Stimulated activated CD4-positive, alpha-beta T cell treated with anti-CD3 and anti-CD28 coated beads, Interleukin-4, amount 100 ng/mL, for 24 hours (primary cell): ENCODE data around the gene CAND2.
A peak's percentile ranks its signal among the peaks of the same experiment; 100 is the strongest.
"Not testable (repeated sequence)": the region's sequence is repeated elsewhere in the genome, so short reads cannot be mapped to it uniquely, and the experiment has no call there.

Experiments used
- DNase-seq: peaks from one replicate; pipeline ENCODE4 v3.0.0-alpha.2; 2020

The CAND2 gene

GRCh38 chr3:12772462-12772861 is 24.0 kb upstream of the CAND2 start:
- no peak for DNase-seq

GRCh38 chr3:12773030-12773709 is 23.3 kb upstream of the CAND2 start:
- DNase-seq, result no peak

DNA sequence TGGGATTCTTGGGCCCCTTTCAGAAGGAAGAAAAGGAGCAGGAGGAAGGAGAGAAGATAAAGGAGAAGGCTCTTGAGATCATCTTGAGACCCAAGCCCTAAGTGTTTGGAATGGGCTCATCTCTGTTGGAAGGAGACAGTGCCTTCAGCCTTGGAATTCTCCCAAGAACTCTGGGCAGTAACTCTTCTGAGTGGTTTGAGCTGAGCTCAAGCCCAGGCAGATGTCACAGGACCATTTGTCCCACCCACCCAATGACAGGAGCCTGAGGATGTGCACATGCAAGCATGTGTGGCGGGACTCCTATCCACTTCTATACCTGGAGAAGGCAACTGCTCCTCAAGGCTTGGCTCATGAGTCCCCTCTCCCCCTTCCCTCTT is 22.8 kb upstream of the CAND2 start:
- DNase-seq, result no peak

- DNase-seq, result no peak
These were observed 21.9 kb upstream of the CAND2 start for GRCh38 chr3:12774619-12775018.

- no peak for DNase-seq
These were observed 21.3 kb upstream of the CAND2 start for GRCh38 chr3:12775226-12775625.

GRCh38 chr3:12775970-12776369 is 20.5 kb upstream of the CAND2 start:
- DNase-seq, result not testable (repeated sequence)

- no peak for DNase-seq
These were observed 19.3 kb upstream of the CAND2 start for GRCh38 chr3:12777171-12777570.

- no peak for DNase-seq
These were observed 15.7 kb upstream of the CAND2 start for GRCh38 chr3:12780751-12781150.

DNA sequence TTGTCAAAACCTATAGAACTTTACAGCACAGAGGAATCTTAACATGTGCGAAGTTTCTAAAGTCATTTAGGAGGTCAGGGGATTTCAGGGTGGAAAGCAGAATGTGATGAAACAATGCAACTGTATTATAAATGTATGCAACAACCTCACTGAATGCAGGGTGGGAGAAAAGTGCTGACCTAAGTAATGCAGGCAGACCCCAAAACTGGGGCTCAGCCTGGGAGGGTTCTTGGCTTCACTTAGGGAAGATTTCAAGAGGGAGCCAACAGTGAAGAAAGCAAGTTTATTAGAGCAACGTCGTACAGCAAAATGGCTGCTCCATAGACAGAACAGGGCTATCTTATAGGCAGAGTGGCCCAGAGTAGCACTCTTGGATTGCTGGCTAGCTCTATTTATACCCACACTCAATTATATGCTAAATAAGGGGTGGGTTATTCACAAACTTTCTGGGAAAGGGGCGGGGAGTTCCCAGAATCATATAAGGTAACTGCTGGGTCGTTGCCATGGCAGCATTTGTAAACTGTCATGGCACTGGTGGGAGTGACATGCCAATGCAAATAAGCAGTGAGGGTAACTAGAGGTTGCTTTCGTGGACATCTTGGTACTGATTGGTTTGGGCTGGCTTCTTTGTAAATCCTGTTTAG is 14.2 kb upstream of the CAND2 start:
- DNase-seq, result no peak

DNA sequence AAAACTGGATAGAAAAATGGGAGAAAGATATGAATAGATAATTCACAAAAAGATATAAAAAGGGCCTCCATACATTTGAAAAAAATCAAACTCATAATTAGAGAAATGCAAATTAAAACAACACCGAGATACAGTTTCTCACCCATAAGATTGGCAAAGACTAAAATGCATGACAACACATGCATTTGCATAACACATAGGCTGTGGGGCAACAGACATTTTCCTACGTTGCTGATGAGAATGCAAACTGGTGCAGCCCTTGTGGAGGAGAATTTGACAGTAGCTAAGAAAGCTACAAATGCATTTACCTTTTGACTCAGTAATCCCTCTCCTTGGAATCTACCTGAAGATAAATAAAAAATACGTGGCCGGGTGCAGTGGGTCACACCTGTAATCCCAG is 11.4 kb upstream of the CAND2 start:
- no peak for DNase-seq

DNA sequence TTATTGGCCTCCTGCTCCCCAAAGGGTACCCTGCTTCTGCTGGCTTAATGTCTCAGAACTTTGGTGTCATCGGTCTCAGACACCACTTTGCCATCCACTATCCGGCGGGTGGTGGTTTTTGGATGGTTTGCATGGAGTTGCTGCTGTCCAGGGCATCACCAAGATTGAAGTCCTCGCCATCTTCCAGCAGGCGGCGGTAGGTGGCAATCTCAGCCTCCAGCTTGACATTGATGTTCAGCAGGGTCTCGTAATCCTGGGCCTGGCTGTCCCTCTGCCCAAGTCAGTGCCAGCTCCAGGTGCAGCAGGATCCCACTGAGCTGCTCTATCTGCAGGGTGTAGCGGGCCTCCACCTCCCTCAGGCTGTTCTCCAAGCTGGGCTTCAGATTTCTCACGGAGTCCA is 9.1 kb upstream of the CAND2 start:
- peak; percentile 62 for DNase-seq

DNA sequence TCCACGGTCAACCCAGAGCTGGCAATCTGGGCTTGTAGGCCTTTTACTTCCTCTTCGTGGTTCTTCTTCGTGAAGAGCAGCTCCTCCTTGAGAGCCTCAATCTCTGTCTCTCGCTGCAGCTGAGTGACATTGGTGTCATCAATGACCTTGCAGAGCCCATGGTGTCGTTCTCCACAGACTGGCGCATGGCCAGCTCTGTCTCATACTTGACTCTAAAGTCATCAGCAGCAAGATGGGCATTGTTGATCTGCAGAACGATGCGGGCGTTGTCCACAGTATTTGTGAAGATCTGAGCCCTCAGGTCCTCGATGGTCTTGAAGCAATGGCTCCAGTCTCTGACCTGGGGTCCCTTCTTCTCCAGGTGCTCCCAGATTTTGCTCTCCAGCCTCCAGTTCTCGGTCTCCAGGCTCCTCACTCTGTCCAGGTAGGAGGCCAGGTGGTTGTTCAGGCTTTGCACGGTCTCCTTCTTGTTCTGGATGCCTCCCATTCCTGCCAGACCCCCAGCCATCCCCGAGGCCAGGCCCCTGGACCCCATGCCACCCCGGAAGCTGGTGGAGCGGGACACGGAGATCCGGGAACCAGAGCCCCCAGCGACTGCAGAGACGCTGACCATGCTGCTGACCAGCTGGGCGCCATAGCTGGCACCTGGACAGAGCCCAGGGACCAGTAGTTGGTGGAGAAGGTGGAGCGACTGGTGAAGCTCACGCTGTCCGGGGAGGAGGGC is 8.4 kb upstream of the CAND2 start:
- DNase-seq, result not testable (repeated sequence)

DNA sequence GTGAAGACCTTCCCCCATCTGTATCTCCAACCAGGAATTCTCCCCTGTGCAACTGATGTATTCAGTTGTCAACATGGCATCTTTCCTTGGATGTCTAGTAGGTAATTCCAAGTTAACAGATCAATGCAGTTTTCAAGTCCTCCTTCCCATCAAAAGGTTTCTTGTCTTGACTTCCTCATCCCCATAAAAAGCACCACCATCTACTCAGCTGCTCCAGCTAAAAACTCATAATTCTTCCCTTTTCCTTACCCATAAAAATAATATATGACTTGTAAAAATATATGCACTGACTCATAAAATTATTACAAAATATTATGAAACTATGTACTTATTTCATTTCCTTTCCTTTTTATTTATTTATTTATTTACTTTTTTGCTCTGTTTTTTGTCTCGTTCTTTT is 5.0 kb upstream of the CAND2 start:
- no peak for DNase-seq

DNA sequence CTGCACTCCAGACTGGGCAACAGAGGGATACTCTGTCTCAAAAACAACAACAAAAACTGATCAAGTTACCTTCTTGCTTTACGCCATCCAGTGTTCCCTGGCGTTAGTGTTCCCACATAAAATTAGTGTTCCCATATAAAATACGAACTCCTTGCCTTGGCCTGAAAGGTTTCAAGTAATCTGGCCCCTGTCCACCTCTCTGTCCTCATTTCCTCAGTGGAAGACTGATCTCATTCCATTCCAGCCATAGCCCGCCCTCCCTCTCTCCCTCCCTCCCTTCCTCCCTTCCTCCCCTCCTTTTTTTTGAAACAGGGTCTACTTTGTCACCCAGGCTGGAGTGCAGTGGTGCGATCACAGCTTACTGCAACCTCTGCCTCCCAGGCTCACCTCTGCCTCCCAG is 2.8 kb upstream of the CAND2 start:
- DNase-seq, result no peak

DNA sequence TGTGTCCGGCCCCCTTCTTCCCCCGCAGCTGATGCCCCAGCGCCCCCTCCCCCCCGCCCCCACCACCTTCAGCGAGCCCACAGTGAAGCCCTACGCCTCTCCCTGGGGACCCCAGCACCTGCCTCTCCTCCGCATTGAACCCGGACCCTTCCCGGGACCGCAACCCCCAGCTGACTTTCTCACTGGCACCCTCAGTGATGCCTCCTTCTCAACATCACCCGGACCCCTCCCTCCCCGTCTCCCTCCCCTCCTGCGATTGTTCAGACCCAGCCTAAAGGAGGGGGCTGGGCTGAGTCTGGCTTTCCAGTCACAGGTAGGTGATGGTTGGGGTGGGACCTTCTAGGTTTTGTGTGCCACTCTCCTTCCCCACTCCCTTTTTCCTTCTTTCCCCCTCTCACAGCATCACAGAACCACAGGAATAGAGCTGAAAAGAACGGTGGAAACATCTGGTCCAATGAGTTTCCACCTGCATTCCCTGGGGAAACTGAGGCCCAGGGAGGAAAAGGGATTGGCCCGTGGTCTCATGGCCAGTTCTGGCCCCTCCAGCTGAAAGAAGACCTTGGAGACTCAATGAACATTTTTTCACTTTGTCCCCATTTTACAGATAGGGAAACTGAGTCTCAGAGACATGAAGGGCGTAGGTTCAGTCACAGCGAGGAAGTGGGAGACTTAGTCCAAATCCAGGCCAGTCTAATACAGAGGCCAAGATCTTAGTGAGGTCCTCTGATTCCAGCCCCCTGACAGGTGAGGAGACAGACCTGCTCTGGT is 828 bp downstream of the CAND2 start:
- no peak for DNase-seq

- DNase-seq, result no peak
These were observed 1.5 kb downstream of the CAND2 start for GRCh38 chr3:12797892-12798558.

DNA sequence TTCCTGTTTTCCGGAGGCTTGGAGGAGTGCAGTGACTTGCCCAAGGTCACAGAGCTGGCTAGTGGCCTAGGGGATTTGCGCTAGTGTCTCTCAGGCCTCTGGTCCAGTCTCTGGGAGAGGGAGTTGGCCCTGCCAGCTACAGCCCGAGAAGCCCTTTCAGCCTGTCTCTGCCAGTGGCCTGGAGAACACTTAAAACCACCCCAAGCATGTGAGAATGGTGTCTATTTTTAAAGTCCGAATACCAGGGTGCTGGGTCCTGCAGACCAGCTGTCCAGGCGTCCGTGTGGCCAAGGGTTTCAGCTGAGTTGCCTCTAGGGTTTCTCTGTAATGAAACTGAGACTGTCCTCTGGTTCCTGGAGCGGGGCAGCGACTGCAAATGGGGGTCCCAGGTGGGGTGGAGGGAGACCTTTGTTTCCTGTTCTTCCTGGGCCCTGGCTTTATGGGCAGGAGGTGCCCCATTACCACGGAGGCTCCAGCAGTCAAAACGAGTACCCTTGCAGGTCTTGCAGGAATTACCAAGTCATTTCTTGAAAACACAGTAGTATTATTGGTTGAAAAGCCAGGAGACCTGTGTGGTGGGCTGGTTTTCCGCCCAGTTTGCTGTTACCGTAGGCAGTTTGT is 2.2 kb downstream of the CAND2 start:
- DNase-seq, result no peak

- DNase-seq, result no peak
These were observed 3.3 kb downstream of the CAND2 start for GRCh38 chr3:12799525-12800440.

DNA sequence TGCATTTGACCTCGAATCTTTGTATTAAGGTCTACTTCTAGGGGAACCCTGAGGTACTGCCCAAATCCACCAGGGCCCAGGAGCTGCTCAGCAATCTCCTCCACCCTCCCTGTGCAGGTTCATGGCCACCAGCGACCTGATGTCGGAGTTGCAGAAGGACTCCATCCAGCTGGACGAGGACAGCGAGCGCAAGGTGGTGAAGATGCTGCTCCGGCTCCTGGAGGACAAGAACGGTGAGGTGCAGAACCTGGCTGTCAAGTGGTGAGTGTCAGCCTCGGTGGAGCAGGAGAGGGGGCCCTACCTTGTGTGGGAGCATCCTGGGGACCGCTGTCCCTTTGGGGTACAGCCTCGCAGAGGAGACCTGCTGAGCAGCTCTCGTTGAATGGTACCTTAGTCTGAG is 6.9 kb downstream of the CAND2 start:
- no peak for DNase-seq

DNA sequence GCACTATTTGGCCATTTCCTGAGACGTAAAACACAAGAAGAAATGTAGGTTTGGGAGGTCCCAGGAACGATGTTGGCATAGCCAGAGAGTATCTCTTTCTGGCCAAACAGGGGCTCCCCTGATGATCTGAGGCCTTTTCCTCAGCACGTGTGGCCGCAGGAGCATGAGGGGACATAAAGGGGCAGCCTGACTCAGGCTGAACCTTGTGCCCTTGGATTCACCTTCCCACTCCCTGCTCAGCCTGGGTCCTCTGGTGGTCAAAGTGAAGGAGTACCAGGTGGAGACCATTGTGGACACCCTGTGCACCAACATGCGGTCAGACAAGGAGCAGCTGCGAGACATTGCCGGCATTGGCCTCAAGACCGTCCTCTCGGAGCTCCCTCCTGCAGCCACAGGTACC is 10.6 kb downstream of the CAND2 start:
- no peak for DNase-seq

DNA sequence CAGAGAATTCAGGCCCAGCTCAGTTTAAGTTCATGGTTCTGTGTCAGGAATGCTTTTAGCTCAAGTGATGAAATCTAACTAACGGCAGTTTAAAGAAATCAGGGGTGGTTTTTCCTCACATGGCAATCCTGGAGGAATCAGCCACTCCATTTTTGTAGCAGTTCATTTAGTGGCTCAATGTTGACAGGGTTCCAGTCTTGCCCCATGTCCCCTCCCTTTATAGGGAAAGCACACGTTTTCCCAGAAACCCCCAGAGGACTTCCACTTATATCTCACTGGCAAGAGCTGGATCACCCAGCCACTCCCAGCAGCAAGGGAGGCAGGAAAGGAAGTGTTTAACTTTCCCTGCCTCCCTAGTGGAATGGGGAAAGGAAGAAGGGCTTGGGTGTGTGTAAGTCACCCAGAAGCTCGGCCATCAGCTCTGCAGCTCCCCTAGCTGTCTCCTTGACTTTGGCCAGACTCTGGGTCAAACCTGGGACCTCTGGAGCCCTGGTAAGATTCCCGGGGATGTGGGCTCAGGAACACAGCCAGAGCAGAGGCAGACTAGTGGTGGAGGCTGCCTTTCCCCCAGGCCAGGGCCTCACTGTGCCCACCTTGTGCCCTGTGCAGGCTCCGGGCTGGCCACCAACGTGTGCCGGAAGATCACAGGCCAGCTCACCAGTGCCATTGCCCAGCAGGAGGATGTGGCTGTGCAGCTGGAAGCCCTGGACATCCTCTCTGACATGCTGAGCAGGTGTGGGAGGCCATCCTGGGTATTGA is 11.3 kb downstream of the CAND2 start:
- no peak for DNase-seq
